Activated CD8-positive, alpha-beta memory T cell treated with anti-CD3 and anti-CD28 coated beads, Interleukin-2, amount 10 ng/mL, durations not matched to agents 7 days and 5 days (primary cell): ENCODE results near the gene NGEF. TPM values are rescaled to one million over a fixed set of nuclear protein-coding genes. Genes with fewer than 3 reads are reported as not detected.
A peak's percentile ranks its signal among the peaks of the same experiment; 100 is the strongest.

Source experiments
- ATAC-seq: fragments of 150-1000 bp; cut with Tn5 transposase; one replicate; pipeline ENCODE4 v1.10.0; 2021; ENCODE audit warnings: moderate library complexity
- CTCF ChIA-PET: fragments of 350-600 bp; sonication (Branson Sonifier 250); formaldehyde crosslinking; loops from one replicate; lab custom pipeline; 2021; ENCODE audit warnings: antibody characterized with exemption; lab: Charles Lee
- DNase-seq: peaks from one replicate; pipeline ENCODE4 v3.0.0-alpha.2; 2020
- H3K27ac Mint-ChIP-seq: one replicate; pipeline ENCODE4 v1.8.0; 2021; ENCODE audit warnings: mild to moderate bottlenecking, mixed read lengths
- H3K27me3 Mint-ChIP-seq: one replicate; pipeline ENCODE4 v1.8.0; 2021; ENCODE audit warnings: mixed read lengths
- H3K36me3 Mint-ChIP-seq: one replicate; pipeline ENCODE4 v1.8.0; 2021; ENCODE audit warnings: mild to moderate bottlenecking, mixed read lengths
- H3K4me1 Mint-ChIP-seq: one replicate; pipeline ENCODE4 v1.8.0; 2021; ENCODE audit warnings: mixed read lengths
- H3K4me3 Mint-ChIP-seq: one replicate; pipeline ENCODE4 v1.8.0; 2021; ENCODE audit warnings: mild to moderate bottlenecking, moderate library complexity, mixed read lengths
- H3K9me3 Mint-ChIP-seq: one replicate; pipeline ENCODE4 v1.8.0; 2022; ENCODE audit warnings: low read depth, mixed read lengths
- total RNA-seq, 2 experiments: library from RNA; stranded (reverse); gene quantifications; one replicate each; pipeline ENCODE4 v1.2.3, GENCODE V29; 2021

Gene NGEF
- not detected for total RNA-seq

GRCh38 chr2:233013027-233013461, at the start of gene NGEF:
Gene NGEF (minus strand): TSS chr2:233013256. CDS start chr2:232974890, 38,366 bp downstream.
- no peak within 1 kb of the TSS for H3K4me3 Mint-ChIP-seq
- no peaks in the 10 kb centered on the region for H3K36me3 Mint-ChIP-seq
- CTCF ChIA-PET: no interaction called here
- DNase-seq (peak; percentile 25), ATAC-seq (no peak)
- H3K27ac Mint-ChIP-seq: no peak within 1 kb of the TSS
- H3K27me3 Mint-ChIP-seq: peaks cover 4% of the 10 kb centered on the region
- no peaks in the 10 kb centered on the region for H3K4me1 Mint-ChIP-seq
- H3K9me3 Mint-ChIP-seq: no peaks in the 10 kb centered on the region

GRCh38 chr2:233062451-233062850, 49.4 kb upstream of the NGEF start:
- Mint-ChIP-seq H3K27ac (peak overlapping the region; percentile 97), H3K36me3 (peaks cover 52% of the 10 kb centered on the region), H3K4me3 (peak overlapping the region; percentile 98), H3K27me3 (no peaks in the 10 kb centered on the region), H3K4me1 (peaks cover 56% of the 10 kb centered on the region), H3K9me3 (no peaks in the 10 kb centered on the region)
- CTCF ChIA-PET: interaction anchor here (0.6 to 5.1 kb wide), 5 partner anchors 8 to 188 kb away, joined by 3 to 71 read pairs (median 8); partner anchors contain the start of gene ATG16L1
- DNase-seq (no peak), ATAC-seq (no peak)

GRCh38 chr2:233061591-233062450, 48.8 kb upstream of the NGEF start:
- peaks cover 50% of the 10 kb centered on the region for H3K4me1 Mint-ChIP-seq

GRCh38 chr2:233060980-233061590, 48.0 kb upstream of the NGEF start:
- H3K9me3 Mint-ChIP-seq: no peaks in the 10 kb centered on the region
- peak overlapping the region; percentile 97 for H3K27ac Mint-ChIP-seq
- peak; percentile 47 for DNase-seq
- ATAC-seq: peak; percentile 0
- H3K4me1 Mint-ChIP-seq: peaks cover 45% of the 10 kb centered on the region
- no peaks in the 10 kb centered on the region for H3K27me3 Mint-ChIP-seq
- CTCF ChIA-PET: interaction anchor here (0.9 to 5.1 kb wide), 20 partner anchors 9 to 193 kb away, joined by 3 to 71 read pairs (median 6); partner anchors contain the start of gene ATG16L1
- H3K4me3 Mint-ChIP-seq: peak overlapping the region; percentile 98
- H3K36me3 Mint-ChIP-seq: peaks cover 39% of the 10 kb centered on the region

More at GRCh38 chr2:233061591-233062450, 48.8 kb upstream of the NGEF start:
- CTCF ChIA-PET: interaction anchor here (0.6 to 5.1 kb wide), 15 partner anchors 8 to 189 kb away, joined by 3 to 71 read pairs (median 8); partner anchors contain the start of gene ATG16L1
- H3K27ac Mint-ChIP-seq: peak overlapping the region; percentile 97
- peak; percentile 29 for ATAC-seq
- no peaks in the 10 kb centered on the region for H3K9me3 Mint-ChIP-seq
- no peaks in the 10 kb centered on the region for H3K27me3 Mint-ChIP-seq
- H3K36me3 Mint-ChIP-seq: peaks cover 46% of the 10 kb centered on the region
- peak overlapping the region; percentile 98 for H3K4me3 Mint-ChIP-seq
- DNase-seq: peak; percentile 71

- H3K4me1 Mint-ChIP-seq: peaks cover 42% of the 10 kb centered on the region
- peaks cover 37% of the 10 kb centered on the region for H3K36me3 Mint-ChIP-seq
- H3K9me3 Mint-ChIP-seq: no peaks in the 10 kb centered on the region
- DNase-seq (no peak), ATAC-seq (peak; percentile 34)
- no peaks in the 10 kb centered on the region for H3K27me3 Mint-ChIP-seq
- H3K4me3 Mint-ChIP-seq: peak overlapping the region; percentile 98
- H3K27ac Mint-ChIP-seq: peak overlapping the region; percentile 97
- CTCF ChIA-PET: interaction anchor here (0.7 to 5.1 kb wide), 25 partner anchors 9 to 288 kb away, joined by 3 to 71 read pairs (median 5); partner anchors contain the start of gene ATG16L1
Measured at GRCh38 chr2:233060501-233060979, 47.5 kb upstream of the NGEF start.

- peak; percentile 90 for DNase-seq
- peak; percentile 86 for ATAC-seq
- Mint-ChIP-seq H3K9me3 (no peaks in the 10 kb centered on the region), H3K4me3 (peak within 1 kb of the TSS; percentile 98), H3K27ac (peak within 1 kb of the TSS; percentile 97), H3K27me3 (peaks cover 3% of the 10 kb centered on the region), H3K36me3 (peaks cover 36% of the 10 kb centered on the region), H3K4me1 (peaks cover 40% of the 10 kb centered on the region)
- CTCF ChIA-PET: interaction anchor here (0.7 to 5.1 kb wide), 24 partner anchors 8 to 287 kb away, joined by 3 to 71 read pairs (median 5); partner anchors contain the start of gene ATG16L1
Measured at GRCh38 chr2:233059797-233060500, 46.9 kb upstream of the NGEF start, which contains the start of gene INPP5D. Gene INPP5D (plus strand): TSS chr2:233060342. CDS start chr2:233060479, 137 bp downstream.

DNA sequence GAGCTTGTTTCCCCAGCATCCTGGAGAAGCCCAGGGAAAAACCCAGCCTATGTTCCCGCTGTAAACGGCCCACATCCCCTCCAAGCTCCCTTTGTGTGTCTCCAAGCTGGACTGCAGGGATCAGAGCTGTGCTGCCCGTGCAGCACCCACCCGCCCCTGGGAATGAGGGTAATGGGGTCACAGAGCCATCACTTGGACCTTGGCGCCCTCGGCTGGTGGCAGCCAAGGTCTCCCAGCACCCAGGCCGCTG, 46.4 kb upstream of the NGEF start:
- DNase-seq: no peak
- peak overlapping the region; percentile 97 for H3K27ac Mint-ChIP-seq
- peaks cover 8% of the 10 kb centered on the region for H3K27me3 Mint-ChIP-seq
- CTCF ChIA-PET: interaction anchor here (0.8 to 5.1 kb wide), 11 partner anchors 9 to 209 kb away, joined by 3 to 71 read pairs (median 9); partner anchors contain the start of gene ATG16L1
- H3K36me3 Mint-ChIP-seq: peaks cover 31% of the 10 kb centered on the region
- ATAC-seq: no peak
- H3K4me3 Mint-ChIP-seq: peak overlapping the region; percentile 98
- H3K4me1 Mint-ChIP-seq: peaks cover 35% of the 10 kb centered on the region
- H3K9me3 Mint-ChIP-seq: no peaks in the 10 kb centered on the region

DNA sequence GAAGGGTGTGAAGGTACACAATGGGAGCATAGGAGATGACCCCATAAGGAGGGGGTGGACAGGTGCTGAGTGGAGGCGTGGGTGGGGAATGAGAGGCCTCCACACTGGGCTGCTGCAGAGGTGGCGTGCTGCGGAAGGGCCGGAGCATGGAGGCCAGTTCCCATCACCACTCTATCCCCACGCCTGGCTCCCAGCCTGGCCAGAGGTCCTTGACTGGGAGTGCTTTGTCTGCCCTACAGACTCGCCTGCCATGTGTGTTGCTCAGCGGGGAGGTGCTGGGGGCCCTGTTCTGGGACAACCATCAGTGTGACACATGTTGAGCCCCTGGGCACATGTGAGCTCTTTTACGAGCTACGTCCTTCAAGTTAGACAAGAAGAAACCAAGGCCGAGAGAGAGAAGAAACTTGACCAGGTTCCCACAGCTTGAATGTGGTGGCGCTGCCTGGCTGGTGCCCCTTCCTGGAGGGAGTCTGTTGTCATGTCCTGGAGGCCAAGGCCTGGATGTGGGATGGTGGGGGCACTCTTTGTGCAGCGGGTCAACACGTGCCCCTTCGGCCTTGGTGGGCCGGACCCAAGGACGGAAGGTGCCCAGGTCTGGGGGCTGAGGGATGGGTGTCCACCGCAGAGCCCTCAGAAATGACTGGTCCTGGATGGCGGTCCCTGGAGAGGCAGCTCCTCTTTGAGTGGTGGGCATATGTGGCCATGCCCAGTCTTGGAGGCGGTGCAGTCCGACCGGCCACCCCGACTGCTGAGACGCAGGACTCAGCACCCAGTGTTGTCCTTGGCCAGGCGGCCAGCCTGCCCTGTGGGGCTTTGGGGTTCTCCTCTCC, 45.9 kb upstream of the NGEF start:
- H3K4me1 Mint-ChIP-seq: peaks cover 33% of the 10 kb centered on the region
- peaks cover 27% of the 10 kb centered on the region for H3K36me3 Mint-ChIP-seq
- H3K9me3 Mint-ChIP-seq: no peaks in the 10 kb centered on the region
- CTCF ChIA-PET: interaction anchor here (0.7 to 5.1 kb wide), 10 partner anchors 9 to 210 kb away, joined by 3 to 71 read pairs (median 9); partner anchors contain the start of gene ATG16L1
- H3K27me3 Mint-ChIP-seq: peaks cover 12% of the 10 kb centered on the region
- H3K4me3 Mint-ChIP-seq: peak overlapping the region; percentile 14
- H3K27ac Mint-ChIP-seq: peak overlapping the region; percentile 97
- DNase-seq: no peak
- ATAC-seq: no peak

- no peak for ATAC-seq
- Mint-ChIP-seq H3K4me3 (no peak overlapping the region), H3K36me3 (peaks cover 14% of the 10 kb centered on the region), H3K4me1 (peaks cover 19% of the 10 kb centered on the region), H3K27me3 (peaks cover 22% of the 10 kb centered on the region), H3K27ac (no peak overlapping the region), H3K9me3 (no peaks in the 10 kb centered on the region)
- CTCF ChIA-PET: interaction anchor here (1.1 to 1.3 kb wide), 2 partner anchors 9 to 195 kb away, joined by 3 read pairs; partner anchors contain the start of gene ATG16L1
- DNase-seq: no peak
Measured at GRCh38 chr2:233056961-233057605, 44.0 kb upstream of the NGEF start.

DNA sequence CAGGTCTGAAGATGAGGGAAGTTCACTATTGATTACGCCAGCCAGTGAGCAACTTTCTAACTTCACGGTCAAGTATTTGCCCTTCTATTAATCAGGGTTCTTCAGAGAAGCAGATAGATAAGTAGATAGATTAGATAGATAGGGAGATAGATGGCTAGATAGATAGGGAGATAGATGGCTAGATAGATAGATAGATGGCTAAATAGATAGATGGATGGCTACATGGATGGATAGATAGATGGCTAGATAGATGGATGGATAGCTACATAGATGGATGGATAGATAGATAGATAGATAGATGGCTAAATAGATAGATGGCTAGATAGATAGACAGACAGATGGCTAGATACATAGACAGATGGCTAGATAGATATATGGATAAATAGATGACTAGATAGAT, 42.3 kb upstream of the NGEF start:
- CTCF ChIA-PET: interaction anchor here (1.0 to 3.8 kb wide), 7 partner anchors 9 to 450 kb away, joined by 3 to 45 read pairs (median 4); no protein-coding TSS in a partner anchor
- Mint-ChIP-seq H3K36me3 (peaks cover 1% of the 10 kb centered on the region), H3K4me3 (no peak overlapping the region), H3K4me1 (peaks cover 19% of the 10 kb centered on the region), H3K9me3 (no peaks in the 10 kb centered on the region), H3K27ac (no peak overlapping the region), H3K27me3 (peaks cover 22% of the 10 kb centered on the region)
- no peak for DNase-seq
- no peak for ATAC-seq

DNA sequence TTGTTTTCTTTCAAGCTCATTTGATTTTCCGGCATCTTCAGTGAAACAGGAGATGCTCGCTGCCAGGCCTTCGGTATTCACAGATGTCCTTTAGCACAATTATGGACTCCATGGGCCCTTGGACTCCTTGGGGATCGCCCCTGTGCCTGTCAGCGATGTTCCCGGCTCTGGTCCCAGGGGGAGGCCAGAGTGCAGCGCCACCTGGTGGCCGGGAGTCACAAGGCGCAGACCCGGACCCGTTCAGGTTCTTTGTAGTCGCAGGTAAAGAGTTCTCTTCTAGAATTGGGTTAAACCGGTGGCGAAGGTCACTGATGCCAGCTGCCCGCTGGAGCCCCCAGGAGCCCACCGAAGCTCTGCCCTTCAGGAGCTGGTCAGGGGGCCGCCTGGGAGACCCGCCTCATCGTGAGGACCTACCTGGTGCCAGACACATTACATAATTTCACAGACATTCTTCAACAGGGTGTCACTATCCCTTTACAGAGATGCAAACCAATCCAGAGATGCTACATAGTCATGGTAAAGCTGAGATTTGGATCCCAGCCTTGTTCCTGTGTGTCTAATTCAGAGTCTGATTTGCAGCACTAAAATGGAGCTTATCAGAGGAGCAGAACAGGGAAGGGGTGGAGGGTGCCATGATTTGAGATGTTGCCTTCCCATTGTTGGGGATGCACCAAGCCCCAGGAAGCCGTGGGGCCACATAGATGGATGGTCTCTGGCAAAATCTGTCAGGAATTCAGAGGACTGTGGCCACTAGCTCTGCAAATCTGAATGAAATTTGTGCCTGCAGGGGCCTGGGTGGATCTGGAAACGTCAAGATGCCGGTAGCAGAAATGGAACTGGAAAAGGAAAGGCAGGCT, 41.1 kb upstream of the NGEF start:
- no peaks in the 10 kb centered on the region for H3K9me3 Mint-ChIP-seq
- no peak overlapping the region for H3K4me3 Mint-ChIP-seq
- no peaks in the 10 kb centered on the region for H3K36me3 Mint-ChIP-seq
- peaks cover 12% of the 10 kb centered on the region for H3K4me1 Mint-ChIP-seq
- CTCF ChIA-PET: interaction anchor here (0.6 to 3.8 kb wide), 50 partner anchors 8 to 454 kb away, joined by 3 to 45 read pairs (median 3); partner anchors contain the start of genes ATG16L1, NEU2 and SNORC
- peaks cover 22% of the 10 kb centered on the region for H3K27me3 Mint-ChIP-seq
- no peak overlapping the region for H3K27ac Mint-ChIP-seq
- peak; percentile 76 for DNase-seq
- ATAC-seq: peak; percentile 82
